Measurements from ENCODE around the gene SLC11A2. TPM values are rescaled to one million over a fixed set of nuclear protein-coding genes. Genes with fewer than 3 reads are reported as not detected.

SLC11A2 gene
- total and polyA plus RNA-seq, 2 of the 13 experiments (the other 11 are each of a cell fraction or from before 2014, with no cell fraction given) = 71.7 to 77.0 TPM

DNA sequence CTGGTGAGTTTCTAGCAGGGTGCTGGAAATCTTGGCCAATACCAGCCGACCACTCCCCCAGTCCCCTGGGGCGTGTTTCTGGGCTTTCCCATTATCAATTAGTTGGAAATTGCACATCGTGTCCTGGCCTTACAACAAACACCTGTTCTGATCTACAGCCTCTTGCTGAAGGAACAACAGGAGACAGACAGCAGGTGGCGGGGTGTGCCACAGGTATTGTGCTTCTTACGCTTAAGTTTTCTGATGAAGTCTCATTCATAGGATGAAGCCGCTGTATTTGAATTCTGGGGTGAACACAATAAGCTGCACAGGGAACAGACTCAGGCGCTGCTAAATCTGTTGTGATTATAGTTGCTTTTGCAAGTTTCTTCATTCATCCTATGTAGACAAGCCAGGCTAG is 73.1 kb downstream of the SLC11A2 start:
- no peak for DNase-seq (ENCODE audit: low spot score)

More for the DNA sequence above, 73.1 kb downstream of the SLC11A2 start:
- no peaks in the 10 kb centered on the region for H3K79me2 ChIP-seq (ENCODE audit: insufficient read depth, low read length)
- no peak for ATAC-seq
- no peaks in the 10 kb centered on the region for H4K20me1 ChIP-seq (ENCODE audit: insufficient read depth, low read length)
- TF ChIP-seq STAG1 (CRISPR knock-in tag; IDR thresholded peaks at IDR 0.05) (0 out of 2 replicates have a peak, but pooled peaks have one; percentile 23), SATB2 (CRISPR knock-in tag; IDR thresholded peaks at IDR 0.05) (no peak)
- TF ChIP-seq, protein P1, sequence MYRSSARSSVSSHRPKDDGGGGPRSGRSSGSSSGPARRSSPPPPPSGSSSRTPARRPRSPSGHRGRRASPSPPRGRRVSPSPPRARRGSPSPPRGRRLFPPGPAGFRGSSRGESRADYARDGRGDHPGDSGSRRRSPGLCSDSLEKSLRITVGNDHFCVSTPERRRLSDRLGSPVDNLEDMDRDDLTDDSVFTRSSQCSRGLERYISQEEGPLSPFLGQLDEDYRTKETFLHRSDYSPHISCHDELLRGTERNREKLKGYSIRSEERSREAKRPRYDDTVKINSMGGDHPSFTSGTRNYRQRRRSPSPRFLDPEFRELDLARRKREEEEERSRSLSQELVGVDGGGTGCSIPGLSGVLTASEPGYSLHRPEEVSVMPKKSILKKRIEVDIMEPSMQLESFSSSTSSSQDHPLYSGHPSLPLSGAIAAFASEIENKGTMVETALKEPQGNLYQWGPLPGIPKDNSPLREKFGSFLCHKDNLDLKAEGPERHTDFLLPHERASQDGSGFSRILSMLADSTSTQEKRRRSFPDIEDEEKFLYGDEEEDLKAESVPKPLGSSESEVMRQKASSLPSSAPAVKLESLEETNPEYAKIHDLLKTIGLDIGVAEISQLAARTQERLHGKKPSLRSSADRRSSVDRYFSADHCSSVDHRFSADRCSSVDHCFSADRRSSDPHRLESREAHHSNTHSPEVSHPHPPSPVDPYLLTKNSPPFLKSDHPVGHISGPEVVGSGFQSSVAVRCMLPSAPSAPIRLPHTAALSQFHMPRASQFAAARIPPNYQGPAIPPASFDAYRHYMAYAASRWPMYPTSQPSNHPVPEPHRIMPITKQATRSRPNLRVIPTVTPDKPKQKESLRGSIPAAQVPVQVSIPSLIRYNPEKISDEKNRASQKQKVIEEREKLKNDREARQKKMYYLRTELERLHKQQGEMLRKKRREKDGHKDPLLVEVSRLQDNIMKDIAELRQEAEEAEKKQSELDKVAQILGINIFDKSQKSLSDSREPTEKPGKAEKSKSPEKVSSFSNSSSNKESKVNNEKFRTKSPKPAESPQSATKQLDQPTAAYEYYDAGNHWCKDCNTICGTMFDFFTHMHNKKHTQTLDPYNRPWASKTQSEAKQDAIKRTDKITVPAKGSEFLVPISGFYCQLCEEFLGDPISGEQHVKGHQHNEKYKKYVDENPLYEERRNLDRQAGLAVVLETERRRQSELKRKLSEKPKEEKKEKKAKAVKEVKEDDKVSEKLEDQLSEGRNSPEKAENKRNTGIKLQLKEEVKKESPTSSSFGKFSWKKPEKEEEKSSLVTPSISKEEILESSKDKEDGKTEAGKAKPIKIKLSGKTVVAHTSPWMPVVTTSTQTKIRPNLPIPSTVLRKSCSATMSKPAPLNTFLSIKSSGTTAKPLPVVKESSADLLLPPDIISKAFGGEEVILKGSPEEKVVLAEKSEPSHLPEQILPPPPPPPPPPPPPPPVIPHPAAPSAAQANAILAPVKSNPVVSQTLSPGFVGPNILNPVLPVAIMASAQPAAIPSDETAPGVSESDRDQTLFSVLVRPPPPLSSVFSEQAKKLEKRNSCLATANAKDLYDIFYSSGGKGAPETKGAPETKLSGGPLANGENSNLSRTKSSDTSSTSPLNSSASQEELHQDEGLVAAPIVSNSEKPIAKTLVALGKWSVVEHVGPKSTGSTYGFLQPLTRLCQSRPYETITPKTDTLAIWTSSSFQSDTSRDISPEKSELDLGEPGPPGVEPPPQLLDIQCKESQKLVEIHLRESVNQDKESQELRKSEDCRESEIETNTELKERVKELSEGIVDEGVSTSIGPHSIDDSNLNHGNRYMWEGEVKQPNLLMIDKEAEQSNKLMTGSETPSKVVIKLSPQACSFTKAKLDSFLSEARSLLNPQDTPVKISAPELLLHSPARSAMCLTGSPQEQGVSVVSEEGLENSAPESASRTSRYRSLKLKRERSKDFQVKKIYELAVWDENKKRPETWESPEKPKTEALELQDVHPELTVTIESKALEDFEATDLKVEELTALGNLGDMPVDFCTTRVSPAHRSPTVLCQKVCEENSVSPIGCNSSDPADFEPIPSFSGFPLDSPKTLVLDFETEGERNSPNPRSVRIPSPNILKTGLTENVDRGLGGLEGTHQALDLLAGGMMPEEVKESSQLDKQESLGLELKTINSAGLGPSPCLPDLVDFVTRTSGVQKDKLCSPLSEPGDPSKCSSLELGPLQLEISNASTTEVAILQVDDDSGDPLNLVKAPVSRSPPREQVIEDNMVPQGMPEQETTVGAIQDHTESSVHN (CRISPR knock-in tag; IDR thresholded peaks at IDR 0.05) = no peak
- H3K4me2 ChIP-seq (ENCODE audit: low read depth, low read length) = no peak overlapping the region
- FAIRE-seq = no peak
- no peak overlapping the region for H3K27ac ChIP-seq (ENCODE audit: extremely low read length, insufficient read depth, low read length)
- no peaks in the 10 kb centered on the region for H3K9me3 ChIP-seq (ENCODE audit: low read length)
- no peak overlapping the region for H3K4me3 ChIP-seq (replicated peaks in 1 of 3; ENCODE audit: insufficient read depth in 1 of 3, low read depth in 2 of 3, low read length in 3 of 3)
- no peaks in the 10 kb centered on the region for H3K4me1 ChIP-seq (ENCODE audit: insufficient read depth, low read length)
- no peaks in the 10 kb centered on the region for H3K36me3 ChIP-seq (replicated peaks in 1 of 2; ENCODE audit: control insufficient read depth in 1 of 2, insufficient read depth in 2 of 2, low read length in 2 of 2)
- no peaks in the 10 kb centered on the region for H3K27me3 ChIP-seq (ENCODE audit: control insufficient read depth in 1 of 2, insufficient read depth in 2 of 2, low read length in 2 of 2)
- POLR2A ChIA-PET = no interaction called here
- BruUV-seq (replicated peaks) = no TSS peak
- H3K9ac ChIP-seq (ENCODE audit: insufficient read depth, low read depth, low read length) = no peak overlapping the region
- in situ Hi-C loops (cut with HindIII; ENCODE audit: extremely low pct_ligation_motif_present, low pct_unique_long_range_greater_than_20kb) = no loop called here
- WGBS (ENCODE audit: low lambda C conversion rate) = 88% methylated on average over 7 of the region's 7 CpGs
- H2AFZ ChIP-seq (ENCODE audit: low read length) = no peak overlapping the region
- CTCF ChIA-PET (ENCODE audit: low intra/inter-chr PET ratio, low total read pairs) = no interaction called here
- intact Hi-C loops (cut with micrococcal nuclease; ENCODE audit: unreplicated experiment) = no loop called here

Measured in HepG2 (cell line).